HepG2 (cell line): ENCODE measurements around the gene TBC1D1. TPM values are rescaled to one million over a fixed set of nuclear protein-coding genes. Genes with fewer than 3 reads are reported as not detected.

ENCODE experiments used
- CEBPB ChIP-seq: IDR thresholded peaks from 2 replicates; pipeline ENCODE4 v1.6.1; 2011; ENCODE audit warnings: low read depth, low read length, improper control_type of control experiment, borderline replicate concordance
- GTF3A ChIP-seq: sonication (generic); formaldehyde crosslinking; conservative IDR thresholded peaks from 2 replicates; pipeline ENCODE4 v1.4.0; 2020; ENCODE audit warnings: mild to moderate bottlenecking, missing genetic modification reagents
- HOXA5 ChIP-seq: sonication (generic); formaldehyde crosslinking; IDR thresholded peaks from 2 replicates; pipeline ENCODE4 v1.4.0; 2020; ENCODE audit warnings: missing genetic modification reagents
- IKZF1 ChIP-seq: fragments of 450-650 bp; IDR thresholded peaks from 2 replicates; pipeline ENCODE4 v1.7.1; 2016
- IRF2 ChIP-seq: IDR thresholded peaks from 2 replicates; pipeline ENCODE4 v1.6.1; 2018; ENCODE audit warnings: missing genetic modification reagents, missing compliant biosample characterization
- MBD4 ChIP-seq: IDR thresholded peaks from 2 replicates; pipeline ENCODE4 v1.6.1; 2012; ENCODE audit warnings: low read length, inconsistent platforms, borderline replicate concordance
- MED8 ChIP-seq: sonication (generic); formaldehyde crosslinking; IDR thresholded peaks from 2 replicates; pipeline ENCODE4 v1.8.1; 2023; ENCODE audit warnings: mild to moderate bottlenecking, missing genetic modification reagents; ENCODE audit not compliant: insufficient replicate concordance
- RBFOX2 ChIP-seq: fragments of 200-400 bp; formaldehyde crosslinking; IDR thresholded peaks from 2 replicates; pipeline ENCODE4 v1.6.1; 2017; ENCODE audit warnings: low read depth, mild to moderate bottlenecking, low read length
- REST ChIP-seq, 2 experiments: IDR thresholded peaks; 2 replicates each; pipeline ENCODE4 v1.6.1; 2011 to 2012; ENCODE audit warnings: low read length in 2 of 2, borderline replicate concordance in 1 of 2, low read depth in 1 of 2, mild to moderate bottlenecking in 1 of 2, moderate library complexity in 1 of 2
- SRY ChIP-seq: sonication (generic); formaldehyde crosslinking; IDR thresholded peaks from 2 replicates; pipeline ENCODE4 v1.8.0; 2022; ENCODE audit warnings: mild to moderate bottlenecking, missing genetic modification reagents
- STAT5B ChIP-seq: sonication (generic); formaldehyde crosslinking; IDR thresholded peaks from 2 replicates; pipeline ENCODE4 v1.4.0; 2020; ENCODE audit warnings: missing genetic modification reagents
- ZNF136 ChIP-seq: sonication (generic); formaldehyde crosslinking; IDR thresholded peaks from 2 replicates; pipeline ENCODE4 v1.8.1; 2022; ENCODE audit warnings: low read depth, mild to moderate bottlenecking, moderate library complexity, missing genetic modification reagents
- polyA plus RNA-seq, 8 experiments: library from polyadenylated mRNA; depleted of rRNA in 3 of 8; stranded (reverse) in 7 of 8; unstranded in 1 of 8; fragments of >200 nt; fragmentation: Illumina TruSeq in 4 of 8; extraction: Trizol in 4 of 8; gene quantifications; 2 replicates each; pipeline versions ENCODE4 v1.2.1 to v1.2.3, GENCODE V29; 2011 to 2016; ENCODE audit warnings: low read depth in 4 of 8, missing spikeins in 1 of 8, mixed read lengths in 1 of 8; ENCODE audit not compliant: insufficient read depth in 1 of 8
- total RNA-seq, 5 experiments: library from RNA; depleted of rRNA; stranded (reverse); fragments of >200 nt; fragmentation: Illumina TruSeq; extraction: Trizol; gene quantifications; 2 replicates each; pipeline ENCODE4 v1.2.3, GENCODE V29; 2016; ENCODE audit warnings: low read depth in 1 of 5
- TF ChIP-seq, protein P1 (sequence below): IDR thresholded peaks from 2 replicates; pipeline ENCODE4 v1.6.1; 2016
- TF ChIP-seq, protein P2 (sequence below): sonication (generic); formaldehyde crosslinking; IDR thresholded peaks from 2 replicates; pipeline ENCODE4 v1.5.0; 2020; ENCODE audit warnings: missing genetic modification reagents
- TF ChIP-seq, protein P3 (sequence below): sonication (generic); formaldehyde crosslinking; IDR thresholded peaks from 2 replicates; pipeline ENCODE4 v1.4.0; 2020; ENCODE audit warnings: missing genetic modification reagents, borderline replicate concordance

TBC1D1 gene
- total and polyA plus RNA-seq, 2 of the 13 experiments (the other 11 are each of a cell fraction or from before 2014, with no cell fraction given) = 37.3 to 62.8 TPM

- TF ChIP-seq, protein P1, sequence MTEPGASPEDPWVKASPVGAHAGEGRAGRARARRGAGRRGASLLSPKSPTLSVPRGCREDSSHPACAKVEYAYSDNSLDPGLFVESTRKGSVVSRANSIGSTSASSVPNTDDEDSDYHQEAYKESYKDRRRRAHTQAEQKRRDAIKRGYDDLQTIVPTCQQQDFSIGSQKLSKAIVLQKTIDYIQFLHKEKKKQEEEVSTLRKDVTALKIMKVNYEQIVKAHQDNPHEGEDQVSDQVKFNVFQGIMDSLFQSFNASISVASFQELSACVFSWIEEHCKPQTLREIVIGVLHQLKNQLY (CRISPR knock-in tag) = no peak
- TF ChIP-seq, protein P2, sequence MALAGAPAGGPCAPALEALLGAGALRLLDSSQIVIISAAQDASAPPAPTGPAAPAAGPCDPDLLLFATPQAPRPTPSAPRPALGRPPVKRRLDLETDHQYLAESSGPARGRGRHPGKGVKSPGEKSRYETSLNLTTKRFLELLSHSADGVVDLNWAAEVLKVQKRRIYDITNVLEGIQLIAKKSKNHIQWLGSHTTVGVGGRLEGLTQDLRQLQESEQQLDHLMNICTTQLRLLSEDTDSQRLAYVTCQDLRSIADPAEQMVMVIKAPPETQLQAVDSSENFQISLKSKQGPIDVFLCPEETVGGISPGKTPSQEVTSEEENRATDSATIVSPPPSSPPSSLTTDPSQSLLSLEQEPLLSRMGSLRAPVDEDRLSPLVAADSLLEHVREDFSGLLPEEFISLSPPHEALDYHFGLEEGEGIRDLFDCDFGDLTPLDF (CRISPR knock-in tag) = no peak
- TF ChIP-seq SRY (CRISPR knock-in tag) (no peak), GTF3A (CRISPR knock-in tag) (no peak), RBFOX2 (no peak), IKZF1 (no peak), MBD4 (peak; percentile 74; the same call in 1 of the 2 replicates), REST (IDR thresholded peaks at IDR 0.05; ENCODE audit: borderline replicate concordance in 1 of 2, low read depth in 1 of 2, low read length in 2 of 2) (peak in 1 of 2 experiments; percentile 34; a peak in 1 of 4 replicates), HOXA5 (no peak), ZNF136 (CRISPR knock-in tag) (0 out of 2 replicates have a peak, but pooled peaks have one; percentile 30), CEBPB (peak; percentile 95), IRF2 (peak; percentile 66), MED8 (CRISPR knock-in tag) (peak; percentile 88), STAT5B (CRISPR knock-in tag) (no peak)
- TF ChIP-seq, protein P3, sequence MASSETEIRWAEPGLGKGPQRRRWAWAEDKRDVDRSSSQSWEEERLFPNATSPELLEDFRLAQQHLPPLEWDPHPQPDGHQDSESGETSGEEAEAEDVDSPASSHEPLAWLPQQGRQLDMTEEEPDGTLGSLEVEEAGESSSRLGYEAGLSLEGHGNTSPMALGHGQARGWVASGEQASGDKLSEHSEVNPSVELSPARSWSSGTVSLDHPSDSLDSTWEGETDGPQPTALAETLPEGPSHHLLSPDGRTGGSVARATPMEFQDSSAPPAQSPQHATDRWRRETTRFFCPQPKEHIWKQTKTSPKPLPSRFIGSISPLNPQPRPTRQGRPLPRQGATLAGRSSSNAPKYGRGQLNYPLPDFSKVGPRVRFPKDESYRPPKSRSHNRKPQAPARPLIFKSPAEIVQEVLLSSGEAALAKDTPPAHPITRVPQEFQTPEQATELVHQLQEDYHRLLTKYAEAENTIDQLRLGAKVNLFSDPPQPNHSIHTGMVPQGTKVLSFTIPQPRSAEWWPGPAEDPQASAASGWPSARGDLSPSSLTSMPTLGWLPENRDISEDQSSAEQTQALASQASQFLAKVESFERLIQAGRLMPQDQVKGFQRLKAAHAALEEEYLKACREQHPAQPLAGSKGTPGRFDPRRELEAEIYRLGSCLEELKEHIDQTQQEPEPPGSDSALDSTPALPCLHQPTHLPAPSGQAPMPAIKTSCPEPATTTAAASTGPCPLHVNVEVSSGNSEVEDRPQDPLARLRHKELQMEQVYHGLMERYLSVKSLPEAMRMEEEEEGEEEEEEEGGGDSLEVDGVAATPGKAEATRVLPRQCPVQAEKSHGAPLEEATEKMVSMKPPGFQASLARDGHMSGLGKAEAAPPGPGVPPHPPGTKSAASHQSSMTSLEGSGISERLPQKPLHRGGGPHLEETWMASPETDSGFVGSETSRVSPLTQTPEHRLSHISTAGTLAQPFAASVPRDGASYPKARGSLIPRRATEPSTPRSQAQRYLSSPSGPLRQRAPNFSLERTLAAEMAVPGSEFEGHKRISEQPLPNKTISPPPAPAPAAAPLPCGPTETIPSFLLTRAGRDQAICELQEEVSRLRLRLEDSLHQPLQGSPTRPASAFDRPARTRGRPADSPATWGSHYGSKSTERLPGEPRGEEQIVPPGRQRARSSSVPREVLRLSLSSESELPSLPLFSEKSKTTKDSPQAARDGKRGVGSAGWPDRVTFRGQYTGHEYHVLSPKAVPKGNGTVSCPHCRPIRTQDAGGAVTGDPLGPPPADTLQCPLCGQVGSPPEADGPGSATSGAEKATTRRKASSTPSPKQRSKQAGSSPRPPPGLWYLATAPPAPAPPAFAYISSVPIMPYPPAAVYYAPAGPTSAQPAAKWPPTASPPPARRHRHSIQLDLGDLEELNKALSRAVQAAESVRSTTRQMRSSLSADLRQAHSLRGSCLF (CRISPR knock-in tag) = no peak
Measured at GRCh38 chr4:38160487-38161207, 269.8 kb downstream of the TBC1D1 start (continued).
